SU-DHL-6 (cell line): Measurements from ENCODE around the gene ZNF350.

Experiments
- H2AFZ ChIP-seq: fragments of 200-600 bp; sonication (generic); 2 replicates; pipeline ENCODE4 v1.6.1; 2014; ENCODE audit warnings: low read depth, mild to moderate bottlenecking, moderate library complexity, mixed read lengths, antibody characterized with exemption, low read length; ENCODE audit not compliant: severe bottlenecking
- H3F3A ChIP-seq: fragments of 200-600 bp; shearing (Covaris generic); 2 replicates; pipeline ENCODE4 v1.6.0; 2016; ENCODE audit warnings: antibody characterized with exemption, mild to moderate bottlenecking; ENCODE audit not compliant: insufficient read depth
- H3K27ac ChIP-seq: fragments of 200-600 bp; sonication (generic); 2 replicates; pipeline ENCODE4 v1.5.1; 2016; ENCODE audit warnings: low read depth, mild to moderate bottlenecking, low read length, moderate library complexity, mixed read lengths
- H3K27me3 ChIP-seq: fragments of 200-600 bp; sonication (generic), shearing (Covaris generic); 2 replicates; pipeline ENCODE4 v1.6.0; 2014; ENCODE audit warnings: mild to moderate bottlenecking, low read length
- H3K36me3 ChIP-seq: fragments of 200-600 bp; sonication (generic); 2 replicates; pipeline ENCODE4 v1.6.1; 2014; ENCODE audit warnings: mild to moderate bottlenecking, low read length, mixed read lengths
- H3K4me2 ChIP-seq: fragments of 300-600, 200-600 bp; shearing (Covaris generic), sonication (generic); 2 replicates; pipeline ENCODE4 v1.6.0; 2014; ENCODE audit warnings: low read length, low read depth, mild to moderate bottlenecking; ENCODE audit not compliant: poor library complexity, severe bottlenecking
- H3K4me3 ChIP-seq: fragments of 200-600 bp; sonication (generic); 2 replicates; pipeline ENCODE4 v1.5.1; 2014; ENCODE audit warnings: antibody characterized with exemption, low read length, mild to moderate bottlenecking, mixed read lengths; ENCODE audit not compliant: insufficient read depth, poor library complexity, severe bottlenecking
- H3K79me2 ChIP-seq: fragments of 200-600 bp; sonication (generic); 2 replicates; pipeline ENCODE4 v1.6.1; 2014; ENCODE audit warnings: mild to moderate bottlenecking, low read length, moderate library complexity; ENCODE audit not compliant: insufficient read depth
- H3K9ac ChIP-seq: fragments of 200-600 bp; sonication (generic); 2 replicates; pipeline ENCODE4 v1.7.0; 2014; ENCODE audit warnings: mild to moderate bottlenecking, low read length
- H3K9me2 ChIP-seq: fragments of 200-600 bp; sonication (generic); replicated peaks from 2 replicates; pipeline ENCODE4 v1.6.1; 2014; ENCODE audit warnings: low read length; ENCODE audit not compliant: insufficient read depth
- H3K9me3 ChIP-seq: fragments of 200-600 bp; sonication (generic); 2 replicates; pipeline ENCODE4 v1.6.1; 2014; ENCODE audit warnings: low read length, mixed read lengths; ENCODE audit not compliant: insufficient read depth
- H4K20me1 ChIP-seq: fragments of 200-600 bp; sonication (generic); 2 replicates; pipeline ENCODE4 v1.6.1; 2014; ENCODE audit warnings: low read depth, mild to moderate bottlenecking, antibody characterized with exemption, low read length, moderate library complexity, mixed read lengths
- EZH2phosphoT487 ChIP-seq: fragments of 200-600 bp; sonication (generic), shearing (Covaris generic); conservative IDR thresholded peaks from 2 replicates; pipeline ENCODE4 v1.6.1; 2018; ENCODE audit warnings: mild to moderate bottlenecking, antibody characterized with exemption, low read length, moderate library complexity, mixed read lengths
- TF ChIP-seq, protein P1 (sequence below): fragments of 200-600 bp; sonication (generic); IDR thresholded peaks from one replicate; pipeline ENCODE4 v1.5.1; 2017; ENCODE audit warnings: antibody characterized with exemption, mild to moderate bottlenecking, low read length, moderate library complexity; ENCODE audit not compliant: insufficient read depth, poor library complexity, severe bottlenecking

ZNF350 gene

GRCh38 chr19:51926426-51926783, 60.2 kb downstream of the ZNF350 start:
- Histone ChIP-seq H3K27ac (no peak overlapping the region), H3K4me3 (no peak overlapping the region), H3K4me2 (no peak overlapping the region), H3K9ac (no peak overlapping the region), H3K79me2 (no peaks in the 10 kb centered on the region), H4K20me1 (no peaks in the 10 kb centered on the region), H3K9me3 (peaks cover 33% of the 10 kb centered on the region), H3K9me2 (no peaks in the 10 kb centered on the region), H3K27me3 (no peaks in the 10 kb centered on the region), H3F3A (no peaks in the 10 kb centered on the region), H2AFZ (no peak overlapping the region), H3K36me3 (no peaks in the 10 kb centered on the region)
- no peak for TF ChIP-seq EZH2phosphoT487
- TF ChIP-seq, protein P1, sequence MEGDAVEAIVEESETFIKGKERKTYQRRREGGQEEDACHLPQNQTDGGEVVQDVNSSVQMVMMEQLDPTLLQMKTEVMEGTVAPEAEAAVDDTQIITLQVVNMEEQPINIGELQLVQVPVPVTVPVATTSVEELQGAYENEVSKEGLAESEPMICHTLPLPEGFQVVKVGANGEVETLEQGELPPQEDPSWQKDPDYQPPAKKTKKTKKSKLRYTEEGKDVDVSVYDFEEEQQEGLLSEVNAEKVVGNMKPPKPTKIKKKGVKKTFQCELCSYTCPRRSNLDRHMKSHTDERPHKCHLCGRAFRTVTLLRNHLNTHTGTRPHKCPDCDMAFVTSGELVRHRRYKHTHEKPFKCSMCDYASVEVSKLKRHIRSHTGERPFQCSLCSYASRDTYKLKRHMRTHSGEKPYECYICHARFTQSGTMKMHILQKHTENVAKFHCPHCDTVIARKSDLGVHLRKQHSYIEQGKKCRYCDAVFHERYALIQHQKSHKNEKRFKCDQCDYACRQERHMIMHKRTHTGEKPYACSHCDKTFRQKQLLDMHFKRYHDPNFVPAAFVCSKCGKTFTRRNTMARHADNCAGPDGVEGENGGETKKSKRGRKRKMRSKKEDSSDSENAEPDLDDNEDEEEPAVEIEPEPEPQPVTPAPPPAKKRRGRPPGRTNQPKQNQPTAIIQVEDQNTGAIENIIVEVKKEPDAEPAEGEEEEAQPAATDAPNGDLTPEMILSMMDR, result no peak

DNA sequence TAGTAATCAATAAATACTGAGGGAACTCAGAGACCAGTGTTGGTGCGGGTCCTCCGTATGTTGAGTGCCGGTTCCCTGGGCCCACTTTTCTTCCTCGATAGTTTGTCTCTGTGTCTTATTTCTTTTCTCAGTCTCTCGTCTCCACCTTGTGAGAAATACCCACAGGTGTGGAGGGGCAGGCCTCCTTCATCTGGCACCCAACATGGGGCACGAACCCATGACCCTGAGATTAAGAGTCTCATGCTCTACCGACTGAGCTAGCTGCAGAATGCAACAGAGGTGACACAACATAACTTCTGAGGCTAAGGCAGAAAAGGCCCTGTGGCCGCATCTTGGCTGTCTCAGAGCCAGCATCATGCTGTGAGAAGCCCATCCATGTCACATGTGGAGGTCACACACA, 64.7 kb downstream of the ZNF350 start:
- H3K27ac ChIP-seq, result no peak overlapping the region
- no peaks in the 10 kb centered on the region for H3K79me2 ChIP-seq
- no peaks in the 10 kb centered on the region for H4K20me1 ChIP-seq
- no peaks in the 10 kb centered on the region for H3K27me3 ChIP-seq
- peaks cover 35% of the 10 kb centered on the region; the same call in 1 of the 2 replicates for H3K9me3 ChIP-seq
- H3K9me2 ChIP-seq, result no peaks in the 10 kb centered on the region
- no peak overlapping the region for H3K4me3 ChIP-seq
- TF ChIP-seq, protein P1, result no peak
- no peak for TF ChIP-seq EZH2phosphoT487
- H3F3A ChIP-seq, result no peaks in the 10 kb centered on the region
- no peak overlapping the region for H3K9ac ChIP-seq
- no peaks in the 10 kb centered on the region for H3K36me3 ChIP-seq
- no peak overlapping the region for H2AFZ ChIP-seq
- H3K4me2 ChIP-seq, result no peak overlapping the region

- H3K9me3 ChIP-seq, result peaks cover 48% of the 10 kb centered on the region; the same call in 1 of the 2 replicates
- H3K4me2 ChIP-seq, result no peak overlapping the region
- no peak overlapping the region for H3K9ac ChIP-seq
- H4K20me1 ChIP-seq, result no peaks in the 10 kb centered on the region
- H3K36me3 ChIP-seq, result no peaks in the 10 kb centered on the region
- H3K9me2 ChIP-seq, result no peaks in the 10 kb centered on the region
- H3F3A ChIP-seq, result no peaks in the 10 kb centered on the region
- H3K79me2 ChIP-seq, result no peaks in the 10 kb centered on the region
- no peak overlapping the region for H3K27ac ChIP-seq
- no peak overlapping the region for H3K4me3 ChIP-seq
- H3K27me3 ChIP-seq, result no peaks in the 10 kb centered on the region
- no peak overlapping the region for H2AFZ ChIP-seq
- TF ChIP-seq, protein P1, result no peak
- TF ChIP-seq EZH2phosphoT487, result no peak
Measured at GRCh38 chr19:51919606-51920005, 67.0 kb downstream of the ZNF350 start.
